ENCODE data around the gene ABHD1. TPM values are rescaled to one million over a fixed set of nuclear protein-coding genes. Genes with fewer than 3 reads are reported as not detected.

ABHD1 gene
- total RNA-seq, 5 donors from 2014 or later (not counting 1 experiment from before 2014, with no cell fraction given), result 0.66 to 1.4 (median 1.2) TPM

- DNase-seq, result peak in 15 of 35 experiments; percentile 11 to 65 (median 29)
- peak overlapping the region; percentile 47 to 59 (median 59) for H3K4me3 Mint-ChIP-seq
- peaks cover 0 to 6% of the 10 kb centered on the region in 2 experiments for H3K27me3 ChIP-seq (replicated peaks in 1 of 2; ENCODE audit: control insufficient read depth in 2 of 2, extremely low read depth in 1 of 2, insufficient read depth in 2 of 2, low read length in 1 of 2)
- peak overlapping the region; percentile 23 to 46 for H3K4me3 ChIP-seq (ENCODE audit: control insufficient read depth in 1 of 2, extremely low read depth in 1 of 2, low read length in 1 of 2)
- no peaks in the 10 kb centered on the region for H3K9me3 Mint-ChIP-seq
- ChIA-PET CTCF (interaction anchor here in 1 of 2 donors (0.5 to 1.5 kb wide), 5 partner anchors 9 to 588 kb away, joined by 3 to 7 read pairs (median 4); partner anchors contain the start of gene KHK), POLR2A (interaction anchor here in 1 of 2 donors (0.6 kb wide), 1 partner anchor 183 kb away, joined by 4 read pairs; no protein-coding TSS in a partner anchor)
- no peak overlapping the region for H3K27ac ChIP-seq (ENCODE audit: low read length)
- H3K36me3 Mint-ChIP-seq, result peaks cover 3% of the 10 kb centered on the region
- H3K27ac Mint-ChIP-seq, result peak overlapping the region in 1 of 2 donors; percentile 16
- peaks cover 2 to 9% of the 10 kb centered on the region in 2 experiments for H3K4me1 ChIP-seq (ENCODE audit: control insufficient read depth in 1 of 2, extremely low read depth in 1 of 2, insufficient read depth in 2 of 2, low read length in 2 of 2)
- H3K36me3 ChIP-seq (ENCODE audit: control insufficient read depth in 2 of 2, extremely low read depth in 1 of 2, insufficient read depth in 1 of 2, low read length in 1 of 2), result peaks cover 0 to 3% of the 10 kb centered on the region in 2 donors
- ATAC-seq (replicated peaks in 1 of 4), result peak; percentile 78 to 97 (median 81)
- WGBS (ENCODE audit: insufficient coverage), result 37% methylated on average over 12 of the region's 18 CpGs
- no peaks in the 10 kb centered on the region for H3K9me3 ChIP-seq
- no peaks in the 10 kb centered on the region for H3K27me3 Mint-ChIP-seq
- peaks cover 12 to 29% (median 15%) of the 10 kb centered on the region in 3 donors for H3K4me1 Mint-ChIP-seq
Measured at GRCh38 chr2:27095745-27096651, 27.6 kb upstream of the ABHD1 start.

GRCh38 chr2:27096748-27097297 lies 26.8 kb upstream of the ABHD1 start:
- H3K27me3 ChIP-seq (replicated peaks in 1 of 2; ENCODE audit: control insufficient read depth in 2 of 2, extremely low read depth in 1 of 2, insufficient read depth in 2 of 2, low read length in 1 of 2), result peaks cover 0 to 6% of the 10 kb centered on the region in 2 experiments
- ATAC-seq (replicated peaks in 1 of 4), result no peak
- 100% methylated on average over 2 of the region's 3 CpGs for WGBS (ENCODE audit: insufficient coverage)
- no peaks in the 10 kb centered on the region for H3K9me3 Mint-ChIP-seq
- peaks cover 0 to 3% of the 10 kb centered on the region in 2 donors for H3K36me3 ChIP-seq (ENCODE audit: control insufficient read depth in 2 of 2, extremely low read depth in 1 of 2, insufficient read depth in 1 of 2, low read length in 1 of 2)
- no peak overlapping the region for H3K27ac ChIP-seq (ENCODE audit: low read length)
- CTCF ChIA-PET, result interaction anchor here (0.5 to 1.5 kb wide), 9 partner anchors 9 to 1304 kb away, joined by 3 to 8 read pairs (median 4); partner anchors contain the start of gene KHK (in 1 of the 2)
- H3K27ac Mint-ChIP-seq, result no peak overlapping the region
- H3K4me3 Mint-ChIP-seq, result peak overlapping the region in 1 of 3 donors; percentile 59
- no peaks in the 10 kb centered on the region for H3K9me3 ChIP-seq
- peaks cover 2 to 9% of the 10 kb centered on the region in 2 experiments for H3K4me1 ChIP-seq (ENCODE audit: control insufficient read depth in 1 of 2, extremely low read depth in 1 of 2, insufficient read depth in 2 of 2, low read length in 2 of 2)
- H3K36me3 Mint-ChIP-seq, result peaks cover under 1% of the 10 kb centered on the region
- peaks cover 12 to 23% (median 15%) of the 10 kb centered on the region in 3 donors for H3K4me1 Mint-ChIP-seq
- DNase-seq, result no peak
- no peak overlapping the region for H3K4me3 ChIP-seq (ENCODE audit: control insufficient read depth in 1 of 2, extremely low read depth in 1 of 2, low read length in 1 of 2)
- no peaks in the 10 kb centered on the region for H3K27me3 Mint-ChIP-seq
- POLR2A ChIA-PET, result no interaction called here

DNA sequence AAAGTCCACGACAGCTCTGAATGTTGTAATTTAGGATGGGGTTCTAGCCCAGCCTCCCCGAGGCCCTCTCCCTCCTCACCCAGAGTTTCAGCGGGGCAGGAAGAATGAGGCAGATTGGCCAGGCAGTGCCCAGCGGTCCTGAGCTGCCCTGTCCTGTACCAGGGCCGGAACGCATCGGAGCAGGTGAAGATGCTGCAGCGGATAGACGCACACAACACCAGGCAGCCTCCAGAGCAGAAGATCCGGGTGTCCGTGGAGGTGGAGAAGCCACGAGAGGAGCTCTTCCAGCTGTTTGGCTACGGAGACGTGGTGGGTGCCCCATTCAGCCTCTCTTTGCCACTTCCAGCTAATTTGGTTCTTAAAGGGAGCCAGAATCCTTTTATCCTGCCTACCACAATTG lies 26.3 kb upstream of the ABHD1 start:
- Mint-ChIP-seq H3K27ac (no peak overlapping the region), H3K4me3 (no peak overlapping the region), H3K27me3 (no peaks in the 10 kb centered on the region), H3K9me3 (no peaks in the 10 kb centered on the region), H3K36me3 (no peaks in the 10 kb centered on the region), H3K4me1 (peaks cover 12 to 22% (median 15%) of the 10 kb centered on the region in 3 donors)
- ChIA-PET POLR2A (no interaction called here), CTCF (interaction anchor here (0.6 to 1.3 kb wide), 6 partner anchors 8 to 1304 kb away, joined by 3 to 8 read pairs (median 4); partner anchors contain the start of gene KHK (in 1 of the 2))
- peaks cover 0 to 3% of the 10 kb centered on the region in 2 donors for H3K36me3 ChIP-seq (ENCODE audit: control insufficient read depth in 2 of 2, extremely low read depth in 1 of 2, insufficient read depth in 1 of 2, low read length in 1 of 2)
- ATAC-seq (replicated peaks in 1 of 4), result no peak
- no peaks in the 10 kb centered on the region for H3K9me3 ChIP-seq
- no peak for DNase-seq
- peaks cover 0 to 10% of the 10 kb centered on the region in 2 experiments for H3K27me3 ChIP-seq (replicated peaks in 1 of 2; ENCODE audit: control insufficient read depth in 2 of 2, extremely low read depth in 1 of 2, insufficient read depth in 2 of 2, low read length in 1 of 2)
- WGBS (ENCODE audit: insufficient coverage), result 93% methylated on average over 11 of the region's 14 CpGs
- no peak overlapping the region for H3K27ac ChIP-seq (ENCODE audit: low read length)
- H3K4me3 ChIP-seq (ENCODE audit: control insufficient read depth in 1 of 2, extremely low read depth in 1 of 2, low read length in 1 of 2), result no peak overlapping the region
- H3K4me1 ChIP-seq (ENCODE audit: control insufficient read depth in 1 of 2, extremely low read depth in 1 of 2, insufficient read depth in 2 of 2, low read length in 2 of 2), result peaks cover 2 to 9% of the 10 kb centered on the region in 2 experiments

DNA sequence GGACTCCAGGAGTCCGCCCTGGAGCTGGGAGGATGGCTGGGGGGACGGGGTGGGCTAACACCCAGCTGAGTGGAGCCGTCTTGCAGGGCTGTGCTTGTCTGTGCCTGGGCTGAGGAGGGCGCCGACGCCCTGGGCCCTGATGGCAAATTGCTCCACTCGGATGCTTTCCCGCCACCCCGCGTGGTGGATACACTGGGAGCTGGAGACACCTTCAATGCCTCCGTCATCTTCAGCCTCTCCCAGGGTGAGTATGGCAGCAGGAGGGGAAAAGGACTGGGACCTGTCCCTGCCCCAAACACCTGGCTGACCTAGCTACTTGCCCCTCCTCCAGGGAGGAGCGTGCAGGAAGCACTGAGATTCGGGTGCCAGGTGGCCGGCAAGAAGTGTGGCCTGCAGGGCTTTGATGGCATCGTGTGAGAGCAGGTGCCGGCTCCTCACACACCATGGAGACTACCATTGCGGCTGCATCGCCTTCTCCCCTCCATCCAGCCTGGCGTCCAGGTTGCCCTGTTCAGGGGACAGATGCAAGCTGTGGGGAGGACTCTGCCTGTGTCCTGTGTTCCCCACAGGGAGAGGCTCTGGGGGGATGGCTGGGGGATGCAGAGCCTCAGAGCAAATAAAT lies 24.2 kb upstream of the ABHD1 start:
- Mint-ChIP-seq H3K27me3 (peaks cover 0 to 3% of the 10 kb centered on the region in 2 donors), H3K4me1 (peaks cover 12 to 22% (median 15%) of the 10 kb centered on the region in 3 donors), H3K36me3 (no peaks in the 10 kb centered on the region), H3K4me3 (no peak overlapping the region), H3K27ac (no peak overlapping the region), H3K9me3 (no peaks in the 10 kb centered on the region)
- ATAC-seq (replicated peaks in 1 of 4) (no peak), DNase-seq (no peak)
- Histone ChIP-seq H3K27me3 (replicated peaks in 1 of 2; ENCODE audit: control insufficient read depth in 2 of 2, extremely low read depth in 1 of 2, insufficient read depth in 2 of 2, low read length in 1 of 2) (peaks cover 0 to 16% of the 10 kb centered on the region in 2 experiments), H3K9me3 (no peaks in the 10 kb centered on the region), H3K27ac (ENCODE audit: low read length) (no peak overlapping the region), H3K4me3 (ENCODE audit: control insufficient read depth in 1 of 2, extremely low read depth in 1 of 2, low read length in 1 of 2) (no peak overlapping the region), H3K4me1 (ENCODE audit: control insufficient read depth in 1 of 2, extremely low read depth in 1 of 2, insufficient read depth in 2 of 2, low read length in 2 of 2) (peaks cover 2 to 9% of the 10 kb centered on the region in 2 experiments), H3K36me3 (ENCODE audit: control insufficient read depth in 2 of 2, extremely low read depth in 1 of 2, insufficient read depth in 1 of 2, low read length in 1 of 2) (peaks cover 0 to 3% of the 10 kb centered on the region in 2 donors)
- 89% methylated on average over 14 of the region's 19 CpGs for WGBS (ENCODE audit: insufficient coverage)
- CTCF ChIA-PET, result interaction anchor here (0.9 to 1.9 kb wide), 5 partner anchors 70 to 204 kb away, joined by 3 to 7 read pairs (median 3); no protein-coding TSS in a partner anchor
- POLR2A ChIA-PET, result no interaction called here

- H3K27me3 Mint-ChIP-seq, result peaks cover 1 to 6% of the 10 kb centered on the region in 2 donors
- Histone ChIP-seq H3K9me3 (no peaks in the 10 kb centered on the region), H3K4me1 (ENCODE audit: control insufficient read depth in 1 of 2, extremely low read depth in 1 of 2, insufficient read depth in 2 of 2, low read length in 2 of 2) (peaks cover 2 to 9% of the 10 kb centered on the region in 2 experiments), H3K4me3 (ENCODE audit: control insufficient read depth in 1 of 2, extremely low read depth in 1 of 2, low read length in 1 of 2) (no peak overlapping the region), H3K36me3 (ENCODE audit: control insufficient read depth in 2 of 2, extremely low read depth in 1 of 2, insufficient read depth in 1 of 2, low read length in 1 of 2) (peaks cover 0 to 3% of the 10 kb centered on the region in 2 donors), H3K27me3 (replicated peaks in 1 of 2; ENCODE audit: control insufficient read depth in 2 of 2, extremely low read depth in 1 of 2, insufficient read depth in 2 of 2, low read length in 1 of 2) (peaks cover 0 to 14% of the 10 kb centered on the region in 2 experiments), H3K27ac (ENCODE audit: low read length) (no peak overlapping the region)
- H3K4me3 Mint-ChIP-seq, result no peak overlapping the region
- no peak overlapping the region for H3K27ac Mint-ChIP-seq
- peaks cover 12 to 17% (median 15%) of the 10 kb centered on the region in 3 donors for H3K4me1 Mint-ChIP-seq
- ATAC-seq (replicated peaks in 1 of 4), result no peak
- 93% methylated on average over 7 of the region's 10 CpGs for WGBS (ENCODE audit: insufficient coverage)
- POLR2A ChIA-PET, result no interaction called here
- H3K36me3 Mint-ChIP-seq, result no peaks in the 10 kb centered on the region
- no peaks in the 10 kb centered on the region for H3K9me3 Mint-ChIP-seq
- DNase-seq, result no peak
- CTCF ChIA-PET, result interaction anchor here (0.5 to 1.2 kb wide), 5 partner anchors 70 to 204 kb away, joined by 3 to 4 read pairs (median 3); no protein-coding TSS in a partner anchor
Measured at GRCh38 chr2:27100036-27100435, 23.6 kb upstream of the ABHD1 start.

Data from T-cell (primary cell).